ENCODE results near the gene KRT79.

KRT79 gene

GRCh38 chr12:52792185-52793029 lies 41.7 kb downstream of the KRT79 start:
- DNase-seq (ENCODE audit: low read depth in 2 of 3, low spot score in 2 of 3), result no peak

DNA sequence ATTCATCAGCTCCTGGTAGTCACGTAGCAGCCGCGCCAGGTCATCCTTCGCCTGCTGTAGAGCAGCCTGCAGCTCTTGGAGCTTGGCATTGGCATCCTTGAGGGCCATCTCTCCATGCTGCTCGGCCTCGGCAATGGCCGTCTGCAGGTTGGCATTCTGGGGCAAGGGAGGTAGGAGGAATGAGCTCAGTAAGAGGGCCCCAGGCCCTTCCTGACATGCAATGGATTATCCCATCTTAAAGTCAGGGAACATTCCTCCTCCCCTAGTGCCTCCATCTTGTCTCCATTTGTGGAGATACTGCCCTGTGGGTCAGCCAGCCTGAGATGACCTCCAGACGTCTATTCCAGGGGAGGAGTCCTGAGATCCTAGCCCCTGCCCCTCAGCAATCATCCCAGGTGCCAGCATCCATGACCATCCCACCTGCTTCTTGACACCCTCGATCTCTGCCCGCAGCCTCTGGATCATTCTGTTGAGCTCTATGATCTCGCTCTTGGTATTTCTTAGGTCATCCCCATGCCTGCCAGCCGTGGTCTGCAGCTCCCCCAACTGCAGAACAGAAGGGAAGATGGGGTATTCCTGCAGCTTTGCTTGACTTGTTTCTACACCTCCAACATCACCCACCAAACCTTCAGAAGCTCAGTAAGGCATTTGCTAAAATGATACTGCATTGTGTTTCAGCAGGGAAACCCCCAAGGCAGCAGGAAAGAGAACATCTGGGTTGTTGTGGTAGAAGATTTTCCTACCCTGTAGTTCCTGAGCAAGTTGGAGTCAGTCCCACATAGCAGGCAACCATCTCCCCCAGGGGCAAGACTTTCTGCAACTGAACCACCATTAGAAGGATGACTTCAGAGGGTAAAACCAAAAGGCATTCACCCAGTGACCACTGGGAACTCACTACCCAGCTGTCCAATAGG lies 42.6 kb downstream of the KRT79 start:
- no peak for DNase-seq (ENCODE audit: low read depth in 2 of 3, low spot score in 2 of 3)

DNA sequence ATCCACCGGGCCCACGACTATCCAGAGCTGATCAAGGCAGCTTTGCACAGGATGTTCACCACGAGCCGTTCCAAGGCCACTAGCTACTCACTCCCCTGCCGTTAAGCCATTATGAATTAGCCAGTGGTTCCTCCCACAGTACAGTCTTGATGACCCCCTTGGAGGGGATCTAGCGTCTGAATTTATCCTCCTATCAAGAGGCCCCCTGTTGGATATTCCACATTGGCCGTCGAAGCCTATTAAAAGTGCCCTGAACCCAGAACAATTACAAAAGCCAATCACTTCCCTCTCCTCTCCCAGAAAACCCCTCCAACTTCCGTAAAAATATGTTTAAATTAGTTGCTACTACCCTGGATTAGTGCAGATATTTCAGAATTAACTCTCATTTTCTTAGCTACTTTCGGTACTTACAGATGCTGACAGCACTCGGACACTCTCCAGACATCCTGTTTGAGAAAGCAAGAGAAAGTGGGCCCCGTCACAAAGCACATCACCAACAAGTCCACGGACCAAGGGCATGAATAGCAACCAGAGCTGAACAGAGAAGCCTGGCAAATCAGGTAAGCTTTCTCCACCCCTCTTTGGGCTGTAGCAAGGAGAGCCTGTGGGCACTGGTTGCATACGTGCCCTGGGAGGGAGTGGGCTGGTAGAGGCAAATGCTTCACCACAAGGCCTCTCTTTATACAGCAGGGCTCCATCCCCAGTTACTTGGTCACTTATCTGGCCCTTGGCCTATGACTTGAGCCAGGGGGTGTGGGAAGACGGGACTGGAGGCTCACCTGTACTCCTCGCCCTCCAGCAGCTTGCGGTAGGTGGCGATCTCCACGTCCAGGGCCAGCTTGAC lies 43.5 kb downstream of the KRT79 start:
- no peak for DNase-seq (ENCODE audit: low read depth in 2 of 3, low spot score in 2 of 3)

DNA sequence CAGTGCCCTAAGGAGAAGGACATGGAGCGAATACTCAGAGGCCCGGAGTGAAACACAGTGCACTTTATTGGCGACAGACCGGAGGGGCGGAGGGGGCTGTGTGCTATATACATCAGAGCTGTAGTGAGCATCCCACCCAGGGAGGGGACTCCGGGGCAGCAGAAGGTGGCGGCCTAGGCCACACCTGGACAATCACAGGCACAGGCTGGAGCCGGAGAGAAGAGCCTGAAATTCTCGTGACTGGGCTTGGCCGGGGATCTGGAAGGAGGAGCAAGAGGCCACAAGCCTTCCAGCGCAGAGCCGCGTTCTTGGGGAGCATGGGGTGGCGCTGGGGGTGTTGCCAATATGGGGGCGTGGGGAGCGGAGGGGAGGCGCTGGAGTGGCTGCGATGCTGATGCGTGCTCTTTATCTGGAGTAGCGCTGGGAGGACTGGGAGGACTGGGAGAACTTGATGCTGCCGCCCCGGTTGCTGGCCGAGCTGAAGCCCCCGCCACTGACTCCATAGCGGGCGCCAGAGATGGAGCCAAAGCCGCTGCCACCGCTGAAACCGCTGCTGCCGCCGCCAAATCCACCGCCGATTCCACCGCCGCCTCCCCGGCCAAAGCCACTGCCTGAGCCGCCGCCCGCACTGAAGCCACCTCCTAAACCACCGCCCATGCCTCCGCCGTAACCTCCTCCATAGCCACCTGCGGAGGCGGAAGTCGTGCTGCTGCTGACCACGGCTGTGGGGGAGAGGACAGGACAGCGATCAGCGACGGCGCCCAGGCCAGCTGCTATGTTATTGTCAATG lies 44.3 kb downstream of the KRT79 start:
- no peak for DNase-seq (ENCODE audit: low read depth in 2 of 3, low spot score in 2 of 3)

- no peak for DNase-seq (ENCODE audit: low read depth in 2 of 3, low spot score in 2 of 3)
These were observed 45.1 kb downstream of the KRT79 start for GRCh38 chr12:52788876-52789636.

GRCh38 chr12:52788192-52788875 lies 45.8 kb downstream of the KRT79 start:
- no peak for DNase-seq (ENCODE audit: low read depth in 2 of 3, low spot score in 2 of 3)

- no peak for DNase-seq (ENCODE audit: low read depth in 2 of 3, low spot score in 2 of 3)
These were observed 46.6 kb downstream of the KRT79 start for GRCh38 chr12:52787324-52788191.

GRCh38 chr12:52784909-52785308 lies 49.2 kb downstream of the KRT79 start:
- no peak for DNase-seq (ENCODE audit: low read depth in 2 of 3, low spot score in 2 of 3)

- no peak for DNase-seq (ENCODE audit: low read depth in 2 of 3, low spot score in 2 of 3)
These were observed 50.4 kb downstream of the KRT79 start for GRCh38 chr12:52783563-52784316.

DNA sequence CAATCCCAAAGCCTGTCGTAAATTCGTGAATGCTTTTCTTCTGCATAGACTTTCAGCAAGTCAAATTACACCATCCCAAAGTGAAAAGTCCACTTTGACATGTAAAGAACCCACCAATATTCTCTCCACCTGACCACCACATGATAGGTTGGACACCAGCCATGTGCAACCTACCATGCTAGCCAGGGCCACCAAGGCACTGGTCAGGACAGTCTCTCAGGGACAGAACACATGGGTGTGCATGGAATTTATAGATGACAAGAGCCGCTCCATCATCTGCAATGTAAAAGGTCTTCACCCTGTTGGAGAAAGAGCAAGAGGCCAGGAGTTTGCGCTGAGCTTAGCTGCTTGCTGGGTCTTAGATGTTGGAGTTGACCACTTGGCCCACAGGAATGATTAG lies 51.6 kb downstream of the KRT79 start:
- no peak for DNase-seq (ENCODE audit: low read depth in 2 of 3, low spot score in 2 of 3)

DNA sequence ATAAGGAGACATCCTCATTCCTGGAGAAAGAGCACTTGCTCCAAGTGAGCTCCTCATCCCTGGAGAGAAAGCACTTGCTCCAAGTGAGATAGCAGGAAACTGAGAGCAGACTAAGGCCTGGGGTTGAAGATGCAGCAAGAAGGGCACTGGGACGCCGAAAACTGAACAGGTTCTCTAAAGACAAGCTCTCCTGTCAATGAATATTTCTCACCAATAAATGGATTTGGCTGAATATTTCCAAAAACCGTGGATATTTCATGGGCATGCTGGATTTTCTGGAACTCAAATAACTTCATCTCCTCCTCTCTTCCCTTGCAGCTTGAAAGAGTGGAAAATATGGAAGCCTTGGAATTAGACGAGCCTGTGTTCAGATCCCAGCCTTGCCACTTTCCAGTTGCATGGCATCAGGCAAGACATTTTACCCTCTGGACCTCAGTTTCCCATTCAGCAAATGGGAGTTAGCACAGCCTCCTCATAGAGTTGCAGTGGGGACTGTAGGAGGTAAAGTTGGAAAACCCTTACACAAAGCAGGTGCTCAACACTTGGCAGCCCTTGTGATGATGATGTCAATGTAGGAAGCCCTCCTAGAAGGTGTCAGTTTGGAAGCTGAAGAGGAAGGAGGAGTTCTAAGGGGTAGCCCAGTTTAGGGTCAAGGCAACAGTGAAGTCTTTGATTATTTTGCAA lies 52.6 kb downstream of the KRT79 start:
- no peak for DNase-seq (ENCODE audit: low read depth in 2 of 3, low spot score in 2 of 3)

DNA sequence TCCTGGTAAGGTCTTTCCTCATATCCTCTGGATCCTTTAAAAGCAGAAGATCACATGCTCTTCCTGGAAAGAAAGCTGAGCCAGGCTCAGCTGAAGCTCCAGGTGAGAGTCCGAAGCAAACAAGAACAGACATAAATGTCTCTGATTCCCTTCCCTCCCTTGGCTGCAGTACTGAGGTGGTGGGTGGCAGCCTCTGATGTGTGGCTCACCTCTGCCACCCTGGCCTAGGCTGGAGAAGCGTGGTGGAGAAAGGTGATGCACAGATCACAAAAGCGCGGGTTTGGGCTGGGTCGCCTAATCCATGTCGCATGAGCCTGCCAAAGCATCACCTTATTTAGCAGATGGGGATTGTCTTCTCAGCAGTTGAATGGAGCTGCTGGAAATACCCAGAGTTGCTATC lies 54.2 kb downstream of the KRT79 start:
- DNase-seq (ENCODE audit: low read depth in 2 of 3, low spot score in 2 of 3), result no peak

DNA sequence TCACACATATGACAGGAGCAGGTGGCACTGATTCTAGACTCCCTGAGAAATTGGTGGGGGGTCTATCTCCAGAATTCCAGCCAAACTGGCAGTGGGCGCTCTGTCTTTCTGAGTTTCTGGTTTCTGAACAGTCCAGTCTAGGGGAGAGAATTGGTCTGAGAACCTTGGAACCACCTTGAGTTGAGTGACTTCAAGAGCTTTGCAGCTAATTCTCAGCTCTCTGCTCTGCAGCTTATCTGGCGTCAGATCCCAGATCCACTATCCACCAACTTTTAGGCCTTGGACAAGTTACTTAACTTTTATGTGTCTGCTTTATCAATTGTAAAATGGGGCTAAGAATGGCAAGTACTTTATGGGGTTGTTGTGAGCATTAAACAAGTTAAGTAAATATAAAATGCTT lies 55.3 kb downstream of the KRT79 start:
- DNase-seq (ENCODE audit: low read depth in 2 of 3, low spot score in 2 of 3), result no peak

GRCh38 chr12:52777566-52777965 lies 56.5 kb downstream of the KRT79 start:
- DNase-seq (ENCODE audit: low read depth in 2 of 3, low spot score in 2 of 3), result no peak

GRCh38 chr12:52776913-52777395 lies 57.2 kb downstream of the KRT79 start, which contains the start of gene KRT76:
Gene KRT76, minus strand, starts transcription at chr12:52777345. Its CDS starts 54 bp downstream, at chr12:52777291.
- no peak for DNase-seq (ENCODE audit: low read depth in 2 of 3, low spot score in 2 of 3)

- DNase-seq (ENCODE audit: low read depth in 2 of 3, low spot score in 2 of 3), result no peak
These were observed 57.7 kb downstream of the KRT79 start for GRCh38 chr12:52776435-52776834.

Data from activated CD8-positive, alpha-beta memory T cell treated with anti-CD3 and anti-CD28 coated beads for 48 hours (primary cell).